Hepatocyte (in vitro differentiated cells): Measurements from ENCODE around the gene MPHOSPH9. TPM values are rescaled to one million over a fixed set of nuclear protein-coding genes. Genes with fewer than 3 reads are reported as not detected.

Source experiments
- DNase-seq: peaks from one replicate; pipeline ENCODE4 v3.0.0-alpha.2; 2016; ENCODE audit warnings: low spot score
- H2AFZ ChIP-seq: fragments of 200-600 bp; sonication (generic); 2 replicates; pipeline ENCODE4 v1.6.0; 2016; ENCODE audit warnings: antibody characterized with exemption, mild to moderate bottlenecking
- H3K27ac ChIP-seq: fragments of 200-600 bp; sonication (generic); 2 replicates; pipeline ENCODE4 v1.5.1; 2016; ENCODE audit warnings: mild to moderate bottlenecking
- H3K27me3 ChIP-seq: fragments of 200-600 bp; sonication (generic); 2 replicates; pipeline ENCODE4 v1.6.1; 2016
- H3K36me3 ChIP-seq: fragments of 200-600 bp; sonication (generic); replicated peaks from 2 replicates; pipeline ENCODE4 v1.5.1; 2016; ENCODE audit warnings: low read depth; ENCODE audit not compliant: insufficient read depth
- H3K4me1 ChIP-seq: fragments of 200-600 bp; sonication (generic); 2 replicates; pipeline ENCODE4 v1.5.1; 2016; ENCODE audit warnings: mild to moderate bottlenecking, moderate library complexity; ENCODE audit not compliant: insufficient read depth
- H3K4me2 ChIP-seq: fragments of 200-600 bp; sonication (generic); 2 replicates; pipeline ENCODE4 v1.6.0; 2016
- H3K4me3 ChIP-seq: fragments of 200-600 bp; sonication (generic); 2 replicates; pipeline ENCODE4 v1.5.1; 2016; ENCODE audit warnings: mild to moderate bottlenecking
- H3K79me2 ChIP-seq: fragments of 200-600 bp; sonication (generic); 2 replicates; pipeline ENCODE4 v1.6.0; 2017; ENCODE audit warnings: mild to moderate bottlenecking
- H3K9me2 ChIP-seq: fragments of 200-600 bp; sonication (generic); replicated peaks from 2 replicates; pipeline ENCODE4 v1.6.0; 2017; ENCODE audit warnings: mild to moderate bottlenecking; ENCODE audit not compliant: insufficient read depth
- H3K9me3 ChIP-seq: fragments of 200-600 bp; sonication (generic); 2 replicates; pipeline ENCODE4 v1.5.1; 2016; ENCODE audit warnings: low read depth, mild to moderate bottlenecking
- H4K20me1 ChIP-seq: fragments of 200-600 bp; sonication (generic); 2 replicates; pipeline ENCODE4 v1.6.0; 2016; ENCODE audit warnings: mild to moderate bottlenecking; ENCODE audit not compliant: insufficient read depth, poor library complexity, severe bottlenecking
- CTCF ChIP-seq: fragments of 200-600 bp; sonication (generic); IDR thresholded peaks from 2 replicates; pipeline ENCODE4 v1.5.1; 2016; ENCODE audit warnings: antibody characterized with exemption, mild to moderate bottlenecking; ENCODE audit not compliant: poor library complexity
- EZH2 ChIP-seq: fragments of 200-600 bp; sonication (generic); IDR thresholded peaks from 2 replicates; pipeline ENCODE4 v1.6.1; 2016; ENCODE audit warnings: antibody characterized with exemption, mild to moderate bottlenecking, borderline replicate concordance
- EZH2phosphoT487 ChIP-seq: fragments of 200-600 bp; sonication (generic); IDR thresholded peaks from one replicate; pipeline ENCODE4 v1.6.1; 2018; ENCODE audit warnings: antibody characterized with exemption, mild to moderate bottlenecking, low read depth, moderate library complexity; ENCODE audit not compliant: unreplicated experiment, severe bottlenecking
- whole genome bisulfite sequencing: methylation state at CpG from one replicate; pipeline ENCODE4 v1.1.6; 2016; ENCODE audit warnings: low lambda C conversion rate; ENCODE audit errors: missing lambda C conversion rate; 5-methylcytosine and 5-hydroxymethylcytosine counted together
- polyA plus RNA-seq: library from polyadenylated mRNA; unstranded; fragments of >200 nt; fragmentation: Nextera tagmentation; extraction: Ambion mirVana; gene quantifications from 2 replicates; pipeline ENCODE4 v1.2.1, GENCODE V29; 2016
- total RNA-seq: library from RNA; depleted of rRNA; stranded (reverse); fragments of >200 nt; gene quantifications from 2 replicates; pipeline ENCODE4 v1.2.3, GENCODE V29; 2014

Gene MPHOSPH9
- total and polyA plus RNA-seq, 2 experiments from 2014 or later, result 13.1 to 44.3 TPM

- H3K79me2 ChIP-seq, result no peaks in the 10 kb centered on the region
- no peaks in the 10 kb centered on the region for H4K20me1 ChIP-seq
- TF ChIP-seq EZH2phosphoT487, result no peak
- no peak for TF ChIP-seq EZH2
- TF ChIP-seq CTCF, result no peak
- H3K27me3 ChIP-seq, result no peaks in the 10 kb centered on the region
- no peak overlapping the region for H3K27ac ChIP-seq
- no peak for DNase-seq
- H3K4me1 ChIP-seq, result no peaks in the 10 kb centered on the region
- no peaks in the 10 kb centered on the region for H3K9me3 ChIP-seq
- H2AFZ ChIP-seq, result no peak overlapping the region
- no peak overlapping the region for H3K4me3 ChIP-seq
- H3K36me3 ChIP-seq, result no peaks in the 10 kb centered on the region
- 92% methylated on average over 7 of the region's 7 CpGs for WGBS
- no peaks in the 10 kb centered on the region for H3K9me2 ChIP-seq
- no peak overlapping the region for H3K4me2 ChIP-seq
Measured at GRCh38 chr12:123200414-123200813, 32.5 kb downstream of the MPHOSPH9 start.

GRCh38 chr12:123199936-123200335 is 33.0 kb downstream of the MPHOSPH9 start:
- H3K36me3 ChIP-seq, result no peaks in the 10 kb centered on the region

GRCh38 chr12:123187637-123188036 is 45.3 kb downstream of the MPHOSPH9 start:
- H3K4me1 ChIP-seq, result no peaks in the 10 kb centered on the region
- H3K9me3 ChIP-seq, result no peaks in the 10 kb centered on the region
- H3K79me2 ChIP-seq, result no peaks in the 10 kb centered on the region
- no peak overlapping the region for H3K4me2 ChIP-seq
- no peak for TF ChIP-seq EZH2phosphoT487
- no peak for TF ChIP-seq CTCF
- TF ChIP-seq EZH2, result no peak
- WGBS, result 98% methylated on average over 6 of the region's 6 CpGs
- no peak overlapping the region for H2AFZ ChIP-seq
- no peak overlapping the region for H3K4me3 ChIP-seq
- H4K20me1 ChIP-seq, result no peaks in the 10 kb centered on the region
- no peaks in the 10 kb centered on the region for H3K9me2 ChIP-seq
- no peaks in the 10 kb centered on the region for H3K36me3 ChIP-seq
- no peak for DNase-seq
- H3K27ac ChIP-seq, result no peak overlapping the region
- no peaks in the 10 kb centered on the region for H3K27me3 ChIP-seq

More at GRCh38 chr12:123199936-123200335, 33.0 kb downstream of the MPHOSPH9 start:
- Histone ChIP-seq H4K20me1 (no peaks in the 10 kb centered on the region), H3K4me2 (no peak overlapping the region), H3K79me2 (no peaks in the 10 kb centered on the region), H3K9me3 (no peaks in the 10 kb centered on the region), H3K4me3 (no peak overlapping the region), H3K9me2 (no peaks in the 10 kb centered on the region), H3K27me3 (no peaks in the 10 kb centered on the region), H3K27ac (no peak overlapping the region), H3K4me1 (no peaks in the 10 kb centered on the region), H2AFZ (no peak overlapping the region)
- TF ChIP-seq EZH2, result no peak
- TF ChIP-seq EZH2phosphoT487, result no peak
- no peak for TF ChIP-seq CTCF
- DNase-seq, result no peak
- 92% methylated on average over 3 of the region's 3 CpGs for WGBS

GRCh38 chr12:123180171-123180570 is 52.8 kb downstream of the MPHOSPH9 start:
- TF ChIP-seq EZH2phosphoT487, result no peak
- TF ChIP-seq EZH2, result no peak
- TF ChIP-seq CTCF, result no peak
- Histone ChIP-seq H3K4me2 (no peak overlapping the region), H3K9me3 (no peaks in the 10 kb centered on the region), H3K9me2 (no peaks in the 10 kb centered on the region), H3K27ac (no peak overlapping the region), H2AFZ (no peak overlapping the region), H3K36me3 (no peaks in the 10 kb centered on the region), H3K4me3 (no peak overlapping the region), H3K27me3 (no peaks in the 10 kb centered on the region), H3K4me1 (no peaks in the 10 kb centered on the region), H4K20me1 (no peaks in the 10 kb centered on the region), H3K79me2 (no peaks in the 10 kb centered on the region)
- no peak for DNase-seq
- 94% methylated on average over 4 of the region's 4 CpGs for WGBS
